Right lobe of liver (tissue), 4 donors: ENCODE measurements around the gene LRG1.

Experiments
- CTCF ChIP-seq, 4 donors: fragments of 200-600 bp in 3 of 4; fragments of 450-650 bp in 1 of 4; IDR thresholded peaks; one replicate each; pipeline versions ENCODE4 v1.5.1 to v1.8.0; 2016 to 2022; ENCODE audit warnings: antibody characterized with exemption in 4 of 4, mild to moderate bottlenecking in 2 of 4
- POLR2A ChIP-seq: fragments of 450-650 bp; IDR thresholded peaks from one replicate; pipeline ENCODE4 v1.6.1; 2017; ENCODE audit warnings: antibody characterized with exemption, mild to moderate bottlenecking
- donor health status: DM: no; HTN: no; CAD: no.
- donor health status: DM: no; HTN: no; CAD: no.
- donor health status: DM: no; HTN: yes; CAD: no.

GRCh38 chr19:4570402-4570801, 30.6 kb upstream of the LRG1 start:
- TF ChIP-seq CTCF (IDR thresholded peaks at IDR 0.05) (no peak), POLR2A (no peak)
